K562 (cell line): Measurements from ENCODE around the gene LPCAT1. TPM values are rescaled to one million over a fixed set of nuclear protein-coding genes. Genes with fewer than 3 reads are reported as not detected.

ENCODE experiments used
- ATAC-seq: fragments of 200-7000 bp; cut with Tn5 transposase; 3 replicates; pipeline ENCODE4 v1.9.1; 2020; ENCODE audit warnings: moderate library complexity
- BruUV-seq: library from RNA; stranded (reverse); fragments of 400-500 nt; replicated peaks from 2 replicates; lab custom pipeline; 2021; lab: Mats Ljungman, UMichigan
- CTCF ChIA-PET: fragments of 300-600 bp; formaldehyde crosslinking; extraction: SDS; loops from one replicate; lab custom pipeline; 2021; ENCODE audit warnings: low intra/inter-chr PET ratio; lab: Yijun Ruan, JAX
- POLR2A ChIA-PET: fragments of 300-600, 350-650 bp; sonication (Branson Sonifier 250); formaldehyde crosslinking; extraction: SDS; loops from one replicate; lab custom pipeline; 2021; ENCODE audit warnings: antibody characterized with exemption, inconsistent platforms; lab: Yijun Ruan, JAX
- DNase-seq, 4 experiments: peaks; one replicate each; pipeline versions ENCODE4 v3.0.0 to v3.0.0-alpha.2; 2011 to 2018; ENCODE audit warnings: low spot score in 3 of 4, mixed read lengths in 3 of 4; ENCODE audit errors: extremely low read depth in 1 of 4
- FAIRE-seq: peaks from 2 replicates; lab custom pipeline; 2011; peaks lifted over from hg19 to GRCh38; lab: Jason Lieb, UNC
- H2AFZ ChIP-seq: 2 replicates; pipeline ENCODE4 v1.6.0; 2011; ENCODE audit warnings: low read depth, low read length, control low read depth, inconsistent platforms
- H3K27ac ChIP-seq: fragments of 200-600 bp; 3 replicates; pipeline ENCODE4 v1.8.0; 2011; ENCODE audit warnings: low read depth, mild to moderate bottlenecking, control low read depth, inconsistent platforms, low read length, moderate library complexity, mixed read lengths; ENCODE audit errors: extremely low read depth
- H3K27me3 ChIP-seq, 2 experiments: fragments of 300-600 bp in 1 of 2; 2 replicates in 1 of 2; 3 replicates in 1 of 2; pipeline versions ENCODE4 v1.6.0 to v1.8.0; 2011; ENCODE audit warnings: inconsistent platforms in 2 of 2, low read length in 2 of 2, mild to moderate bottlenecking in 1 of 2, mixed read lengths in 1 of 2, moderate library complexity in 1 of 2; ENCODE audit not compliant: control insufficient read depth in 2 of 2, insufficient read depth in 2 of 2
- H3K36me3 ChIP-seq: fragments of 300-600 bp; 3 replicates; pipeline ENCODE4 v1.8.0; 2011; ENCODE audit warnings: mild to moderate bottlenecking, low read length, inconsistent platforms; ENCODE audit not compliant: control insufficient read depth, insufficient read depth
- H3K4me1 ChIP-seq, 2 experiments: fragments of 200-600 bp in 1 of 2; replicated peaks in 1 of 2; 2 replicates in 1 of 2; 3 replicates in 1 of 2; pipeline versions ENCODE4 v1.5.1 to v1.8.0; 2011; ENCODE audit warnings: inconsistent platforms in 2 of 2, low read length in 2 of 2, mild to moderate bottlenecking in 1 of 2, mixed read lengths in 1 of 2, moderate library complexity in 1 of 2; ENCODE audit not compliant: control insufficient read depth in 2 of 2, insufficient read depth in 2 of 2
- H3K4me2 ChIP-seq: 2 replicates; pipeline ENCODE4 v1.6.1; 2011; ENCODE audit warnings: low read length, control low read depth, inconsistent platforms, mixed read lengths; ENCODE audit not compliant: insufficient read depth
- H3K4me3 ChIP-seq: fragments of 200-600 bp; sonication (generic), shearing (Covaris generic); 2 replicates; pipeline ENCODE4 v1.5.1; 2016; ENCODE audit warnings: control low read depth, inconsistent platforms
- H3K79me2 ChIP-seq: fragments of 200-600 bp; 3 replicates; pipeline ENCODE4 v1.8.0; 2011; ENCODE audit warnings: low read length, inconsistent platforms; ENCODE audit not compliant: control insufficient read depth, insufficient read depth
- H3K9ac ChIP-seq, 2 experiments: 2 replicates each; pipeline versions ENCODE4 v1.6.0 to v1.6.1; 2011; ENCODE audit warnings: low read depth in 2 of 2, low read length in 2 of 2, control low read depth in 1 of 2, inconsistent platforms in 1 of 2, mild to moderate bottlenecking in 1 of 2, mixed read lengths in 1 of 2; ENCODE audit not compliant: insufficient read depth in 1 of 2
- H3K9me1 ChIP-seq: one replicate; pipeline ENCODE4 v1.6.0; 2011; ENCODE audit warnings: inconsistent platforms, mild to moderate bottlenecking, low read length, moderate library complexity; ENCODE audit not compliant: control insufficient read depth, insufficient read depth
- H3K9me3 ChIP-seq: replicated peaks from 2 replicates; pipeline ENCODE4 v1.5.1; 2011; ENCODE audit warnings: low read depth, low read length, inconsistent platforms; ENCODE audit not compliant: control insufficient read depth, insufficient read depth
- H4K20me1 ChIP-seq: replicated peaks from 2 replicates; pipeline ENCODE4 v1.6.1; 2011; ENCODE audit warnings: low read length, inconsistent platforms, mixed read lengths; ENCODE audit not compliant: control insufficient read depth, insufficient read depth
- CHD1 ChIP-seq: fragments of 200-600 bp; sonication (generic); IDR thresholded peaks from one replicate; pipeline ENCODE4 v1.6.1; 2012; ENCODE audit warnings: mild to moderate bottlenecking, moderate library complexity, low read length, inconsistent platforms
- ID3 ChIP-seq, 2 experiments: fragments of 250-450 bp in 1 of 2; fragments of 450-650 bp in 1 of 2; sonication (Bioruptor Pico) in 1 of 2; IDR thresholded peaks; 2 replicates each; pipeline versions ENCODE4 v1.6.1 to v1.8.0; 2016 to 2021; ENCODE audit warnings: mild to moderate bottlenecking in 2 of 2, moderate library complexity in 2 of 2, missing compliant biosample characterization in 1 of 2, missing genetic modification characterization in 1 of 2
- MBD2 ChIP-seq: sonication (generic); IDR thresholded peaks from 2 replicates; pipeline ENCODE4 v1.6.1; 2016; ENCODE audit warnings: low read depth, borderline replicate concordance
- PURB ChIP-seq: sonication (generic); formaldehyde crosslinking; IDR thresholded peaks from 2 replicates; pipeline ENCODE4 v1.9.0; 2021; ENCODE audit warnings: low read depth, mild to moderate bottlenecking, missing genetic modification reagents
- RBM39 ChIP-seq: fragments of 200-400 bp; formaldehyde crosslinking; optimal IDR thresholded peaks from 2 replicates; pipeline ENCODE3; 2018; ENCODE audit warnings: low read depth, low read length
- SMC3 ChIP-seq: conservative IDR thresholded peaks from 2 replicates; pipeline ENCODE4 v1.6.1; 2011; ENCODE audit warnings: low read depth, low read length, improper control_type of control experiment; ENCODE audit not compliant: insufficient read depth
- SRSF3 ChIP-seq: fragments of 200-400 bp; formaldehyde crosslinking; IDR thresholded peaks from 2 replicates; pipeline ENCODE4 v1.6.1; 2016; ENCODE audit warnings: mild to moderate bottlenecking, low read length, moderate library complexity; ENCODE audit not compliant: insufficient read depth
- TAL1 ChIP-seq: fragments of 450-650 bp; IDR thresholded peaks from 2 replicates; pipeline ENCODE4 v1.6.1; 2016; ENCODE audit warnings: mild to moderate bottlenecking
- XRCC3 ChIP-seq: fragments of 450-650 bp; IDR thresholded peaks from 2 replicates; pipeline ENCODE4 v1.6.1; 2017; ENCODE audit warnings: mild to moderate bottlenecking, moderate library complexity
- ZC3H8 ChIP-seq: fragments of 450-650 bp; IDR thresholded peaks from 2 replicates; pipeline ENCODE4 v1.6.1; 2017
- ZNF431 ChIP-seq: sonication (generic); formaldehyde crosslinking; IDR thresholded peaks from 2 replicates; pipeline ENCODE4 v1.8.0; 2022; ENCODE audit warnings: mild to moderate bottlenecking, missing genetic modification reagents
- ZNF696 ChIP-seq: fragments of 250-450 bp; sonication (Bioruptor Pico); conservative IDR thresholded peaks from 2 replicates; pipeline ENCODE4 v1.4.0; 2020; ENCODE audit warnings: mild to moderate bottlenecking, moderate library complexity
- WGBS: fragments of 100-300 bp; shearing (Covaris generic); methylation state at CpG from one replicate; pipeline ENCODE4 v1.1.6; 2016; ENCODE audit warnings: low coverage, mixed read lengths; ENCODE audit not compliant: insufficient coverage; ENCODE audit errors: missing lambda C conversion rate; 5-methylcytosine and 5-hydroxymethylcytosine counted together
- in situ Hi-C: fragments of 300-500 bp; cut with MboI; formaldehyde crosslinking; loops from 4 replicates; pipeline ENCODE4 v1.15.0; 2018; ENCODE audit warnings: inconsistent platforms, mixed read lengths
- intact Hi-C: fragments of 100-400 bp; cut with micrococcal nuclease; formaldehyde crosslinking; loops from 2 replicates; pipeline ENCODE4 v1.14.2; 2022
- polyA plus RNA-seq, 8 experiments: library from polyadenylated mRNA; depleted of rRNA in 4 of 8; stranded (reverse) in 5 of 8; unstranded in 3 of 8; fragments of >200 nt; fragmentation: Nextera tagmentation in 2 of 8; fragmentation: Illumina TruSeq in 1 of 8; extraction: Ambion mirVana in 2 of 8; extraction: Trizol in 1 of 8; gene quantifications; 2 replicates each; pipeline versions ENCODE4 v1.2.1 to v1.2.3, GENCODE V29; 2011 to 2014; ENCODE audit warnings: inconsistent platforms in 1 of 8, missing spikeins in 1 of 8
- total RNA-seq, 7 experiments: library from RNA; depleted of rRNA in 6 of 7; stranded (reverse); fragments of >200 nt in 6 of 7; fragmentation: Illumina TruSeq in 2 of 7; extraction: Trizol in 2 of 7; gene quantifications; 2 replicates each; pipeline versions ENCODE4 v1.2.1 to v1.2.3, GENCODE V29; 2011 to 2021; ENCODE audit warnings: low replicate concordance in 1 of 7
- TF ChIP-seq, protein P1 (sequence below): fragments of 250-450 bp; sonication (Bioruptor Pico); IDR thresholded peaks from 2 replicates; pipeline ENCODE4 v1.4.0; 2020

LPCAT1 gene
- total and polyA plus RNA-seq, 9 of the 15 experiments (the other 6 are each of a cell fraction or from before 2014, with no cell fraction given), result 0.14 to 18.4 (median 13.9) TPM

DNA sequence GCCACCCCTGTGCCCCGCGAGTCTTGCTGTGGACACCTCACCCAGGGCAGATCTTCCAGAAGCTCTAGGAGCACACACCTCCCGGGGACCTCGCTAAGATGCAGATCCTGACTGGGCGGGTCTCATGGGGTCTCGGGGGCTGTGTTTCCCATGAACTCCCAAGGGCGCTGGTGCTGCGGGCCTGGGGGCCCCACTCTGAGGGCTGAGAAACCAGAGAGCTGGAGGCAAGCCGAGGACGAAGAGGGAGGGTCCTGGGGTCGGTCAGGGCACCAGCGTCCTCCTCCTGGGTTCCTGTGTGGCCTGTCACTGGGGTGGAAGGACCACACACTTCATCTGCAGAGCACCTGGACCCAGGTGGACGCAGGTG, 108.7 kb downstream of the LPCAT1 start:
- CTCF ChIA-PET, result no interaction called here
- in situ Hi-C loops (no loop called here), intact Hi-C loops (no loop called here)
- Histone ChIP-seq H3K4me1 (peaks cover 0 to 15% of the 10 kb centered on the region in 2 experiments; a peak in 1 of 5 replicates), H3K9me1 (peaks cover 5% of the 10 kb centered on the region), H2AFZ (no peak overlapping the region), H3K27ac (no peak overlapping the region), H3K4me2 (no peak overlapping the region), H4K20me1 (peaks cover 22% of the 10 kb centered on the region), H3K36me3 (no peaks in the 10 kb centered on the region), H3K27me3 (peaks cover 30 to 67% of the 10 kb centered on the region in 2 experiments), H3K9me3 (no peaks in the 10 kb centered on the region), H3K4me3 (no peak overlapping the region), H3K79me2 (no peaks in the 10 kb centered on the region), H3K9ac (no peak overlapping the region)
- FAIRE-seq, result no peak
- DNase-seq, result no peak
- no peak for TF ChIP-seq SMC3
- TF ChIP-seq MBD2, result no peak
- no peak for TF ChIP-seq RBM39
- no peak for TF ChIP-seq SRSF3
- POLR2A ChIA-PET, result interaction anchor here (1.4 kb wide), 1 partner anchor 11 kb away, joined by 4 read pairs; no protein-coding TSS in a partner anchor
- 5% methylated on average over 9 of the region's 13 CpGs for WGBS
- no TSS peak for BruUV-seq
- ATAC-seq, result no peak; the same call in 2 of the 3 replicates

- DNase-seq, result peak; percentile 15 to 74 (median 64)
- FAIRE-seq, result no peak
- POLR2A ChIA-PET, result interaction anchor here (0.8 kb wide), 1 partner anchor 72 kb away, joined by 3 read pairs; no protein-coding TSS in a partner anchor
- peaks cover 28% of the 10 kb centered on the region for H4K20me1 ChIP-seq
- 4% methylated on average over 23 of the region's 27 CpGs for WGBS
- H3K9me3 ChIP-seq, result no peaks in the 10 kb centered on the region
- H3K27ac ChIP-seq, result no peak overlapping the region
- intact Hi-C loops, result no loop called here
- no peak overlapping the region for H3K9ac ChIP-seq
- H2AFZ ChIP-seq, result no peak overlapping the region
- no peaks in the 10 kb centered on the region for H3K79me2 ChIP-seq
- peaks cover 33 to 73% of the 10 kb centered on the region in 2 experiments for H3K27me3 ChIP-seq
- CTCF ChIA-PET, result no interaction called here
- no peak overlapping the region for H3K4me3 ChIP-seq
- H3K9me1 ChIP-seq, result peaks cover 5% of the 10 kb centered on the region
- no peak overlapping the region for H3K4me2 ChIP-seq
- no TSS peak for BruUV-seq
- TF ChIP-seq, protein P1, sequence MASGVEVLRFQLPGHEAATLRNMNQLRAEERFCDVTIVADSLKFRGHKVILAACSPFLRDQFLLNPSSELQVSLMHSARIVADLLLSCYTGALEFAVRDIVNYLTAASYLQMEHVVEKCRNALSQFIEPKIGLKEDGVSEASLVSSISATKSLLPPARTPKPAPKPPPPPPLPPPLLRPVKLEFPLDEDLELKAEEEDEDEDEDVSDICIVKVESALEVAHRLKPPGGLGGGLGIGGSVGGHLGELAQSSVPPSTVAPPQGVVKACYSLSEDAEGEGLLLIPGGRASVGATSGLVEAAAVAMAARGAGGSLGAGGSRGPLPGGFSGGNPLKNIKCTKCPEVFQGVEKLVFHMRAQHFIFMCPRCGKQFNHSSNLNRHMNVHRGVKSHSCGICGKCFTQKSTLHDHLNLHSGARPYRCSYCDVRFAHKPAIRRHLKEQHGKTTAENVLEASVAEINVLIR (CRISPR knock-in tag), result no peak
- TF ChIP-seq XRCC3, result no peak
- TF ChIP-seq ZNF431 (CRISPR knock-in tag), result no peak
- no peak for TF ChIP-seq PURB (CRISPR knock-in tag)
- no peak for TF ChIP-seq ZNF696
- no peak for TF ChIP-seq ID3 (CRISPR knock-in tag; IDR thresholded peaks at IDR 0.05)
- TF ChIP-seq ID3 (tag; IDR thresholded peaks at IDR 0.05), result no peak
- TF ChIP-seq CHD1, result no peak
- TF ChIP-seq TAL1, result no peak
- no peak for TF ChIP-seq ZC3H8
- in situ Hi-C loops, result no loop called here
- H3K4me1 ChIP-seq, result peaks cover 0 to 18% of the 10 kb centered on the region in 2 experiments; a peak in 1 of 5 replicates
- no peaks in the 10 kb centered on the region for H3K36me3 ChIP-seq
- ATAC-seq, result peak; percentile 62
Measured at GRCh38 chr5:1414311-1415058, 109.3 kb downstream of the LPCAT1 start.
